PC-3 (cell line): ENCODE results near the gene JRKL.

Source experiments
- EZH2 ChIP-seq: fragments of 300-600 bp; sonication (generic); IDR thresholded peaks from one replicate; pipeline ENCODE4 v1.6.1; 2017; ENCODE audit warnings: antibody characterized with exemption, mild to moderate bottlenecking, low read length; ENCODE audit not compliant: unreplicated experiment
- EZH2phosphoT487 ChIP-seq: fragments of 300-600 bp; sonication (generic); IDR thresholded peaks from 2 replicates; pipeline ENCODE4 v1.6.1; 2018; ENCODE audit warnings: mild to moderate bottlenecking, antibody characterized with exemption, low read length, borderline replicate concordance
- TF ChIP-seq, protein P1 (sequence below): fragments of 300-600 bp; sonication (generic); conservative IDR thresholded peaks from 2 replicates; pipeline ENCODE4 v1.5.1; 2017; ENCODE audit warnings: antibody characterized with exemption, low read depth, mild to moderate bottlenecking, low read length

DNA sequence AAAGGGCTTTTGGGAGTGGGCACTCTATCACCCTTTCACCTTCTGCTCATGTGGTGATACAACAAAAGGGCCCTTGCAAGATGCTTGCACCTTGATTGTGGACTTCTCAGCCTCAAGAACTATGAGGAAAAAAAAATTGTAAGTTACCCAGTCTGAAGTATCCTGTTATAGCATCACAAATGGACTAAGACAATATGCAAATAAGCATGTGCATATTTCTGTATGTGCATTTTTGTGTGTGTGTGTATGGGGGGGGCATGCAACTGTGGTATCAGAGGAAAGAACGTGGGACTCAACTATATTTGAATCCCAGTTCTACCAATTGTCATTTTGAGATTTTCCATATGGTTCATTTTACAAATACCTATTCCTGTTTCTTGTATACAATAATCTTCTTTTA lies 10.9 kb downstream of the JRKL start:
- TF ChIP-seq, protein P1, sequence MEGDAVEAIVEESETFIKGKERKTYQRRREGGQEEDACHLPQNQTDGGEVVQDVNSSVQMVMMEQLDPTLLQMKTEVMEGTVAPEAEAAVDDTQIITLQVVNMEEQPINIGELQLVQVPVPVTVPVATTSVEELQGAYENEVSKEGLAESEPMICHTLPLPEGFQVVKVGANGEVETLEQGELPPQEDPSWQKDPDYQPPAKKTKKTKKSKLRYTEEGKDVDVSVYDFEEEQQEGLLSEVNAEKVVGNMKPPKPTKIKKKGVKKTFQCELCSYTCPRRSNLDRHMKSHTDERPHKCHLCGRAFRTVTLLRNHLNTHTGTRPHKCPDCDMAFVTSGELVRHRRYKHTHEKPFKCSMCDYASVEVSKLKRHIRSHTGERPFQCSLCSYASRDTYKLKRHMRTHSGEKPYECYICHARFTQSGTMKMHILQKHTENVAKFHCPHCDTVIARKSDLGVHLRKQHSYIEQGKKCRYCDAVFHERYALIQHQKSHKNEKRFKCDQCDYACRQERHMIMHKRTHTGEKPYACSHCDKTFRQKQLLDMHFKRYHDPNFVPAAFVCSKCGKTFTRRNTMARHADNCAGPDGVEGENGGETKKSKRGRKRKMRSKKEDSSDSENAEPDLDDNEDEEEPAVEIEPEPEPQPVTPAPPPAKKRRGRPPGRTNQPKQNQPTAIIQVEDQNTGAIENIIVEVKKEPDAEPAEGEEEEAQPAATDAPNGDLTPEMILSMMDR: no peak
- TF ChIP-seq EZH2 (no peak), EZH2phosphoT487 (no peak)
